HG02852 (cell line): ENCODE measurements around the gene TNXB.
"Not testable (repeated sequence)": the region's sequence is repeated elsewhere in the genome, so short reads cannot be mapped to it uniquely, and the experiment has no call there.

Source experiments
- ATAC-seq: cut with Tn5 transposase; IDR thresholded peaks from one replicate; pipeline ENCODE4 v1.9.1; 2021; ENCODE audit warnings: mild to moderate bottlenecking, moderate library complexity; ENCODE audit not compliant: unreplicated experiment

The TNXB gene

GRCh38 chr6:32086661-32087573 lies 22.2 kb downstream of the TNXB start:
- ATAC-seq: peak; percentile 65

- no peak for ATAC-seq
Observed at GRCh38 chr6:32085759-32086459, 23.2 kb downstream of the TNXB start.

- no peak for ATAC-seq
Observed at GRCh38 chr6:32084780-32085179, 24.4 kb downstream of the TNXB start.

GRCh38 chr6:32083812-32084768 lies 25.0 kb downstream of the TNXB start:
- no peak for ATAC-seq

- ATAC-seq: no peak
Observed at GRCh38 chr6:32082935-32083334, 26.2 kb downstream of the TNXB start.

- no peak for ATAC-seq
Observed at GRCh38 chr6:32082478-32082877, 26.7 kb downstream of the TNXB start.

GRCh38 chr6:32081168-32081990 lies 27.8 kb downstream of the TNXB start:
- ATAC-seq: no peak

GRCh38 chr6:32079566-32080290 lies 29.4 kb downstream of the TNXB start:
- ATAC-seq: no peak

GRCh38 chr6:32076321-32076809 lies 32.8 kb downstream of the TNXB start:
- ATAC-seq: no peak

- ATAC-seq: no peak
Observed at GRCh38 chr6:32075781-32076180, 33.4 kb downstream of the TNXB start.

- no peak for ATAC-seq
Observed at GRCh38 chr6:32074996-32075532, 34.1 kb downstream of the TNXB start.

- ATAC-seq: no peak
Observed at GRCh38 chr6:32073613-32074012, 35.5 kb downstream of the TNXB start.

- no peak for ATAC-seq
Observed at GRCh38 chr6:32073101-32073500, 36.0 kb downstream of the TNXB start.

GRCh38 chr6:32070814-32071543 lies 38.2 kb downstream of the TNXB start:
- no peak for ATAC-seq

GRCh38 chr6:32069878-32070515 lies 39.1 kb downstream of the TNXB start:
- ATAC-seq: no peak

GRCh38 chr6:32069460-32069859 lies 39.7 kb downstream of the TNXB start:
- ATAC-seq: no peak

- ATAC-seq: no peak
Observed at GRCh38 chr6:32068867-32069266, 40.3 kb downstream of the TNXB start.

GRCh38 chr6:32068315-32068714 lies 40.8 kb downstream of the TNXB start:
- not testable (repeated sequence) for ATAC-seq
